HEK293 (cell line): ENCODE data around the gene CCT3.
A peak's percentile ranks its signal among the peaks of the same experiment; 100 is the strongest.

Experiments used
- CTCF ChIA-PET: fragments of 350-600 bp; formaldehyde crosslinking; extraction: SDS; loops from one replicate; lab custom pipeline; 2021; ENCODE audit warnings: antibody characterized with exemption; lab: Yijun Ruan, JAX
- POLR2A ChIA-PET: fragments of 300-600 bp; formaldehyde crosslinking; extraction: SDS; loops from one replicate; lab custom pipeline; 2020; ENCODE audit warnings: antibody characterized with exemption, inconsistent platforms; lab: Yijun Ruan, JAX
- H3K27ac ChIP-seq: fragments of 200-500 bp; sonication (Bioruptor generic); 2 replicates; pipeline ENCODE4 v1.5.1; 2014; ENCODE audit warnings: low read depth, low read length, control low read depth, inconsistent platforms; ENCODE audit errors: extremely low read depth
- H3K36me3 ChIP-seq, 2 experiments: fragments of 200-500 bp in 1 of 2; sonication (Bioruptor generic) in 1 of 2; 1 replicate in 1 of 2; 2 replicates in 1 of 2; pipeline ENCODE4 v1.5.1; 2014 to 2017; ENCODE audit warnings: inconsistent platforms in 2 of 2, low read length in 2 of 2; ENCODE audit not compliant: control insufficient read depth in 2 of 2, insufficient read depth in 1 of 2
- H3K4me1 ChIP-seq: fragments of 200-500 bp; sonication (Bioruptor generic); 2 replicates; pipeline ENCODE4 v1.5.1; 2014; ENCODE audit warnings: mild to moderate bottlenecking, low read length, inconsistent platforms; ENCODE audit not compliant: control insufficient read depth, insufficient read depth
- H3K4me3 ChIP-seq: 2 replicates; pipeline ENCODE4 v1.5.1; 2011; ENCODE audit warnings: low read depth, mild to moderate bottlenecking, control low read depth, low read length, moderate library complexity
- H3K9me3 ChIP-seq: fragments of 200-500 bp; sonication (Bioruptor generic); 2 replicates; pipeline ENCODE4 v1.5.1; 2014; ENCODE audit warnings: low read depth, low read length, inconsistent platforms; ENCODE audit not compliant: control insufficient read depth, insufficient read depth
- ATF2 ChIP-seq: fragments of 450-650 bp; formaldehyde crosslinking; IDR thresholded peaks from 2 replicates; pipeline ENCODE4 v1.5.1; 2016; ENCODE audit warnings: missing biosample characterization, missing genetic modification characterization, low read depth
- HIC1 ChIP-seq: fragments of 450-650 bp; formaldehyde crosslinking; IDR thresholded peaks from 2 replicates; pipeline ENCODE4 v1.5.1; 2016; ENCODE audit warnings: missing biosample characterization, missing genetic modification characterization
- KLF1 ChIP-seq: fragments of 450-650 bp; formaldehyde crosslinking; IDR thresholded peaks from 2 replicates; pipeline ENCODE4 v1.5.1; 2016; ENCODE audit warnings: missing biosample characterization, missing genetic modification characterization
- KLF10 ChIP-seq: fragments of 450-650 bp; IDR thresholded peaks from 2 replicates; pipeline ENCODE4 v1.5.1; 2018; ENCODE audit warnings: missing biosample characterization, mild to moderate bottlenecking, missing genetic modification characterization
- KLF16 ChIP-seq: fragments of 450-650 bp; formaldehyde crosslinking; IDR thresholded peaks from 2 replicates; pipeline ENCODE4 v1.5.1; 2017; ENCODE audit warnings: missing biosample characterization, missing genetic modification characterization
- KLF7 ChIP-seq: fragments of 450-650 bp; formaldehyde crosslinking; IDR thresholded peaks from 2 replicates; pipeline ENCODE4 v1.5.1; 2016; ENCODE audit warnings: missing biosample characterization, missing genetic modification characterization, borderline replicate concordance
- KLF8 ChIP-seq: fragments of 450-650 bp; formaldehyde crosslinking; IDR thresholded peaks from 2 replicates; pipeline ENCODE4 v1.5.1; 2016; ENCODE audit warnings: missing biosample characterization, missing genetic modification characterization
- KLF9 ChIP-seq: fragments of 450-650 bp; formaldehyde crosslinking; IDR thresholded peaks from 2 replicates; pipeline ENCODE4 v1.5.1; 2016; ENCODE audit warnings: missing biosample characterization, missing genetic modification characterization, low read depth
- PATZ1 ChIP-seq: fragments of 450-650 bp; formaldehyde crosslinking; IDR thresholded peaks from 2 replicates; pipeline ENCODE4 v1.5.1; 2016; ENCODE audit warnings: missing biosample characterization, missing genetic modification characterization
- PBX3 ChIP-seq: sonication (generic); formaldehyde crosslinking; IDR thresholded peaks from 2 replicates; pipeline ENCODE4 v1.8.1; 2022; ENCODE audit warnings: mild to moderate bottlenecking, moderate library complexity, missing genetic modification reagents
- SP3 ChIP-seq: fragments of 450-650 bp; formaldehyde crosslinking; IDR thresholded peaks from 2 replicates; pipeline ENCODE4 v1.5.1; 2016; ENCODE audit warnings: missing biosample characterization, missing genetic modification characterization
- SP7 ChIP-seq: fragments of 450-650 bp; formaldehyde crosslinking; IDR thresholded peaks from 2 replicates; pipeline ENCODE4 v1.5.1; 2016; ENCODE audit warnings: missing biosample characterization, missing genetic modification characterization
- ZBTB26 ChIP-seq: fragments of 450-650 bp; formaldehyde crosslinking; optimal IDR thresholded peaks from 2 replicates; pipeline ENCODE3; 2016; ENCODE audit warnings: missing biosample characterization, mild to moderate bottlenecking, missing genetic modification characterization
- ZNF23 ChIP-seq: fragments of 450-650 bp; formaldehyde crosslinking; IDR thresholded peaks from 2 replicates; pipeline ENCODE4 v1.5.1; 2016; ENCODE audit warnings: missing biosample characterization, missing genetic modification characterization, borderline replicate concordance
- ZNF24 ChIP-seq: fragments of 450-650 bp; formaldehyde crosslinking; IDR thresholded peaks from 2 replicates; pipeline ENCODE4 v1.5.1; 2016; ENCODE audit warnings: missing biosample characterization, missing genetic modification characterization
- ZNF266 ChIP-seq: fragments of 450-650 bp; formaldehyde crosslinking; IDR thresholded peaks from 2 replicates; pipeline ENCODE4 v1.5.1; 2016; ENCODE audit warnings: missing biosample characterization, missing genetic modification characterization, low read depth
- ZNF280D ChIP-seq: fragments of 450-650 bp; formaldehyde crosslinking; IDR thresholded peaks from 2 replicates; pipeline ENCODE4 v1.5.1; 2016; ENCODE audit warnings: missing biosample characterization, missing genetic modification characterization
- ZNF335 ChIP-seq: fragments of 450-650 bp; formaldehyde crosslinking; conservative IDR thresholded peaks from 2 replicates; pipeline ENCODE4 v1.5.1; 2016; ENCODE audit warnings: missing biosample characterization, missing genetic modification characterization
- ZNF362 ChIP-seq: fragments of 450-650 bp; formaldehyde crosslinking; IDR thresholded peaks from 2 replicates; pipeline ENCODE4 v1.5.1; 2016; ENCODE audit warnings: missing biosample characterization, missing genetic modification characterization
- ZNF394 ChIP-seq: fragments of 450-650 bp; formaldehyde crosslinking; IDR thresholded peaks from 2 replicates; pipeline ENCODE4 v1.5.1; 2016; ENCODE audit warnings: missing biosample characterization, missing genetic modification characterization, mild to moderate bottlenecking, moderate library complexity, borderline replicate concordance
- ZNF48 ChIP-seq: fragments of 450-650 bp; formaldehyde crosslinking; IDR thresholded peaks from 2 replicates; pipeline ENCODE4 v1.5.1; 2016; ENCODE audit warnings: missing biosample characterization, missing genetic modification characterization
- ZNF555 ChIP-seq: fragments of 450-650 bp; formaldehyde crosslinking; conservative IDR thresholded peaks from 2 replicates; pipeline ENCODE4 v1.5.1; 2017; ENCODE audit warnings: missing biosample characterization, mild to moderate bottlenecking, missing genetic modification characterization, inconsistent platforms
- ZNF660 ChIP-seq: fragments of 450-650 bp; IDR thresholded peaks from 2 replicates; pipeline ENCODE4 v1.5.1; 2018; ENCODE audit warnings: missing biosample characterization, mild to moderate bottlenecking, missing genetic modification characterization
- ZXDB ChIP-seq: fragments of 450-650 bp; formaldehyde crosslinking; IDR thresholded peaks from 2 replicates; pipeline ENCODE4 v1.5.1; 2016; ENCODE audit warnings: missing biosample characterization, missing genetic modification characterization

CCT3 gene

GRCh38 chr1:156295391-156295947 is 42.6 kb downstream of the CCT3 start, which contains the start of gene GLMP:
GLMP (minus strand) TSS chr1:156295679; CDS start chr1:156295645, 34 bp downstream.
- TF ChIP-seq ZNF394 (peak; percentile 92), KLF9 (tag by site-specific recombination) (peak; percentile 45; the same call in 1 of the 2 replicates), ZNF362 (tag by site-specific recombination) (peak; percentile 62), ZNF23 (tag by site-specific recombination) (no peak), KLF16 (tag by site-specific recombination) (peak; percentile 35; the same call in 1 of the 2 replicates), KLF7 (tag by site-specific recombination) (0 out of 2 replicates have a peak, but pooled peaks have one; percentile 32), ZNF660 (tag by site-specific recombination) (0 out of 2 replicates have a peak, but pooled peaks have one; percentile 50), ZBTB26 (tag by site-specific recombination) (peak; percentile 19), ZNF335 (tag by site-specific recombination) (peak; percentile 57), ZNF266 (tag by site-specific recombination) (no peak), KLF1 (tag by site-specific recombination) (peak; percentile 58; the same call in 1 of the 2 replicates), ZNF555 (tag by site-specific recombination) (no peak), SP3 (peak; percentile 66), ATF2 (tag by site-specific recombination) (no peak), ZNF280D (no peak), ZNF24 (peak; percentile 54; the same call in 1 of the 2 replicates), ZXDB (peak; percentile 73), KLF8 (peak; percentile 49; the same call in 1 of the 2 replicates), PATZ1 (tag by site-specific recombination) (peak; percentile 44; the same call in 1 of the 2 replicates), SP7 (tag by site-specific recombination) (peak; percentile 27; the same call in 1 of the 2 replicates), HIC1 (tag by site-specific recombination) (peak; percentile 63; the same call in 1 of the 2 replicates), ZNF48 (no peak), KLF10 (tag by site-specific recombination) (peak; percentile 36; the same call in 1 of the 2 replicates), PBX3 (no peak)
- peak within 1 kb of the TSS; percentile 66 for H3K4me3 ChIP-seq
- ChIA-PET POLR2A (interaction anchor here (0.6 to 1.3 kb wide), 3 partner anchors 13 to 102 kb away, joined by 3 to 19 read pairs (median 7); partner anchors contain the start of genes SLC25A44 and SMG5), CTCF (interaction anchor here (1.2 to 1.8 kb wide), 2 partner anchors 24 to 70 kb away, joined by 3 to 4 read pairs; no protein-coding TSS in a partner anchor)
- H3K36me3 ChIP-seq: peaks cover 0 to 34% of the 10 kb centered on the region in 2 experiments; a peak in 1 of 3 replicates
- no peaks in the 10 kb centered on the region for H3K9me3 ChIP-seq
- no peak within 1 kb of the TSS; the same call in 1 of the 2 replicates for H3K27ac ChIP-seq
- H3K4me1 ChIP-seq: peaks cover 3% of the 10 kb centered on the region; the same call in 1 of the 2 replicates
